Activated CD8-positive, alpha-beta memory T cell treated with anti-CD3 and anti-CD28 coated beads for 48 hours (primary cell): ENCODE measurements around the gene LEKR1.

ENCODE experiments used
- DNase-seq, 3 experiments: peaks; one replicate each; pipeline ENCODE4 v3.0.0-alpha.2; 2020; ENCODE audit warnings: low read depth in 2 of 3, low spot score in 2 of 3

LEKR1 gene

GRCh38 chr3:156978481-156978961 lies 152.4 kb downstream of the LEKR1 start:
- DNase-seq: no peak

GRCh38 chr3:156981005-156981404 lies 154.9 kb downstream of the LEKR1 start:
- DNase-seq: no peak

DNA sequence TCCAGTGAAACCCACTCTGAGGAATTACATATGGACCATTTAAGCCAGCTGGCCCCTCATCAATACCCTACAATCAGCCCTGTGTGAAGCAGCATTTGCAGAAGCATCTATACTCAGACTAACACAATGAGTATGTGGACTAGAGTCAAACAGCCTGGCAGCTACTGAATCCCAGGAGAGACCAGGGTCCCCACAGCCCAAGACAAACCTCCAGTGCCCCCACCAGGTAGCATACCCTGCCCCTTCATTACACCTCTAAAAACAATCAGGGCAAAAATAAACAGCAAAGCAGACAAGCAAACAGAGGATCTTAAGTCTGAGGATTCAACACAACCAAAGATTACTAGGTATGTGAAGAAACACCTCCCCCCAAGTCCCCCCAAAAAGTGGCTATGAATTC lies 157.4 kb downstream of the LEKR1 start:
- DNase-seq: no peak

- no peak for DNase-seq
These were observed 159.6 kb downstream of the LEKR1 start for GRCh38 chr3:156985711-156986110.

- no peak for DNase-seq
These were observed 161.8 kb downstream of the LEKR1 start for GRCh38 chr3:156987946-156988345.

- DNase-seq: no peak
These were observed 171.2 kb downstream of the LEKR1 start for GRCh38 chr3:156997351-156997750.

DNA sequence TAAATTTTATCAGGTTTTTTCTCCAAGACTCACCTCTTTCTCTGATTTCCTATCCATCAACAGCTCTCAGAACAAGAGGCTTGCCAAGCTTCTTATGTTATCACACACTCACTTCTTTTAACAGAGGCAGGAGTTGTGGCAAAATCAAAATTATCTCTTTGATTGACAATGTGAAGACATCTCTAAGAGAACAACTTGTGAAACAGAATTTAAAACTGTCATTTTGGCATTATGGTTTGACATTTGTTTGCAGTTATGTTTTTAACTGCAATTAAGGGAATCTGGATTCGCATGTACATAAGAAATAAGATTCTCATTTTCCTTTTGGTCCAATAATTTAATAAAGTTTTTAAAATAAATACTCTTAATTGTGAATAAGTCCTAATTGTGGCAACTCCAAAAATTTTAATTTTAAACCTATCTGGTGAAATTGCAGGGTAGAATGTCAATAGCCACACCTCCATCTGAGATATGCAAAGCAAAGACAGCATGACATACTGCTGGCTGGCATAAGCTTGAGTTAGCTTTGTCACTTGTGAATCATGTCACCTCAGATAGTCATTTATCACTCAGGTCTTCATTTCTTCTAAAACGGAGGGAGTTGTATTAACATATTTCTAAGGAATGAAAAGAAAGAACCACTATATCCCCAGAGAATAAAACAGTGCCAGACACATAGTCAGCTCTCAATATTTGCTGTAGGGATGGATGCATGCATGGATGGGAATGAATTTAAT lies 175.2 kb downstream of the LEKR1 start:
- no peak for DNase-seq

DNA sequence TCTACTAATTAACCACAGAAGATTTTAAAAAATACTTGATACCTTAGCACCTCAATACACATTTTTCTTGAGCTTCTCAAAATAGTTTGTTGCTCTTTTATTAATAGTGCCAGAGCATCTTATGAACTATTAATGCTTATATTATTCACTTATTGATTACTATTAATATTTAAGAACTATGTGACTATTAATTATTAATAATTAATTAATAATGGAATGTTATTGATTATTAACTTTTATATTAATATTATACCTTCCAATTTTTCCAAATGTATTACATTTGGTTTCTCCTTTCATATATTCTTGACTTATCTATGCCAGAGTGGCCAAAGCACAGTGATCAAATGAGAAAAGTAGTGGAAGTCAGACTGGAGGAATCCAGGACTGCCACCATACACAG lies 195.5 kb downstream of the LEKR1 start:
- no peak for DNase-seq

GRCh38 chr3:157023226-157023625 lies 197.1 kb downstream of the LEKR1 start:
- no peak for DNase-seq

GRCh38 chr3:157026091-157026490 lies 199.9 kb downstream of the LEKR1 start:
- no peak for DNase-seq

GRCh38 chr3:157027861-157028745 lies 201.9 kb downstream of the LEKR1 start:
- DNase-seq: no peak

GRCh38 chr3:157029365-157029790 lies 203.2 kb downstream of the LEKR1 start:
- DNase-seq: no peak

GRCh38 chr3:157030712-157031111 lies 204.6 kb downstream of the LEKR1 start:
- DNase-seq: no peak

- no peak for DNase-seq
These were observed 206.8 kb downstream of the LEKR1 start for GRCh38 chr3:157033001-157033400.

DNA sequence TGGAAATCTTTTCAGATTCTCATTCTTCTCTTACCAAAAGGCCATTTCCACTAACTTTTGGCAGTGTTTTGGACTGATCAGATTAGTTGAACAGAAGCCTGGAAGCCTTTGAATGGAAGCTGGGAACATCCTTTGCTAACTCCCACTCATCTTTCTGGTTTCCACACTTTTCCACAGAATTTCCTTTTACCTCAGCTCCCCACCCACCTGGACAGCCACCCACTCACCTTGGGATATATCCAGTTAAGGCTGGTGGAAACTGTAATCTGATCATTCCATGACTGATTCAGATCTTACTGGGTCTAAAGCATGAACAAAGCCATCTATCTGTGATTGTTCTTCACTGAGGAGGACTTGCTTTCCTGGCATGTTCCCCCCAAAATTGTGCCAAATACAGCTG lies 214.3 kb downstream of the LEKR1 start:
- no peak for DNase-seq

DNA sequence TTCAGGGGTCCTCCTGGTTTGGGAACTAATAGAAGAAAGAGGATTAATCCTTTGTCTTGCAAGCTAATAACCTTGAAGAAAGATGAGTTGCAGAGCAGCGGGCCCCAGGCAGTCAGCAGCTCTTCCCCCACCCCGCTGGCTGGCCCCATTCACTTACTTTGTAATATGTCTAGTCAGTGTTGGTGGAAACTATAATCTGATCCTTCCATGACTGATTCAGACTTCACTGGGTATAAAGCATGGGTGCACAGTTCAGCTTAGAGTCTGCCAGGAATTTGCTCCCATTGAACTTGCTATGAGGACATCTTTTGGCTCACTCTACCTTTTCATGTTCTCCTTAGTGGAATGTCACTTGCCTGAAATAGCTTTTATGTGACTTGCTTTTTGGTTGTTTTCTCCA lies 216.1 kb downstream of the LEKR1 start:
- DNase-seq: no peak

GRCh38 chr3:157043771-157044170 lies 217.6 kb downstream of the LEKR1 start:
- DNase-seq: no peak

DNA sequence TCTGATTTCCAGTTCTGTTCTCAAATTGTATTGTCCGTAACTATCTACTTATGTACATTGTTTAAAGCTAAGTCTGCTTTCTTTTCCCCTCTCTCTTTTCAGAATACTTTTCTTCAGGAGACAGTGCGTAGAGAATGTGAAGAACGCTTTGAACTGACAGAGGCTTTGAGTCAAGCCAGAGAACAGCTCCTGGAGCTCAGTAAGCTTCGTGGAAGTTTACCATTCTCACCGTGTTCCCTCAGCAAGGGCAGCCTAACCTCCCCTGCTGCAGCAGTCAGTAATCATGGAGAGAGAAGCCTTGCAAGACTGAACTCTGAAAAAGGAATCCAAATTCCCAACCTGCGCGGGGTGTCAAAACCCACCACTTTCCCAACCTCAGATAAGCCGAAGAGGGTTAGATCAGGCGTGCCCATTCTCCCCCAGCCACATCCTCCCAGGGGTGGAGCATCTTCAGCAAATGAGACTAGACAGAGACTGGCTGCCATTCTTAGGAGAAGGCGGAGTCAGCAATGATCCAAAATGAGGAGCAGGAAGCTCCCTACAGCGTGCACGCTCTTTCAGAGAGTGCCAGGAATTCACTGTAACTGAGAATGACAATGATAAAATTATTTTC lies 219.2 kb downstream of the LEKR1 start:
- no peak for DNase-seq

DNA sequence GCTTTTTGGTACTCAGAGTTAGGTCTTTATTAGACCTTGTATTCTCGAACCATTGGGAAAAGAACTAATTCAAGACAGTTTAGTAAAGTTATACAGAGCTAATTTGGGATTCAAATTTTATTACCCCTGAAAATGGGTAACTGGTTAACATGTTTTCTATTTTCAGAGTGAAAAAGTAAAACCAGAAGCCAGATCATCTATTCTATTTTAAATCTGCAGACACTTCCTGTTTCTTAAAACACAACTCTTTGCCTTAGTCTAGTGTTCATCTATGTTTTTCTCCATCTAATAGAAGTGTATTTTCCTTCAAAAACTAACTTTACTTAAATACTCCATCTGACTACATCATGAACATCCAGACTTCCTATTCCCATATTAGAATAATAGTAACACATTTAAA lies 220.4 kb downstream of the LEKR1 start:
- no peak for DNase-seq

DNA sequence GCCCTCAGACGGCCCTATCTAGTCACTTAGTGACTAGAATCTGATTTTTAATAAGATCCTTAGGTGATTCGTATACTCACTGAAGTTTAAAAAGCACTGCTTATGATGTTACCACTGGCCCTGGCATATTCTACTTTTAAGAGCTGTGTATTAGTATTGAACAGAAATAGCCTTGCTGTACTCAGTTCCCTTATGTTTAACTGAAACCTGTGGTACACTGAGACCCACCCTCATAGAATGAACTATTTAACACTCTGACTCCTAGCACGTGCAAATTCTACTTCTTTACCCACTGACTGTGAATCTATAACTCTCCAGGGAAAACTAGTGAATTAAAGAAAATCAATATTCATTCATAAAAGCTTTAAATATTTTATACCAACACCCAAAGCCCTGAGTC lies 224.9 kb downstream of the LEKR1 start:
- DNase-seq: no peak

DNA sequence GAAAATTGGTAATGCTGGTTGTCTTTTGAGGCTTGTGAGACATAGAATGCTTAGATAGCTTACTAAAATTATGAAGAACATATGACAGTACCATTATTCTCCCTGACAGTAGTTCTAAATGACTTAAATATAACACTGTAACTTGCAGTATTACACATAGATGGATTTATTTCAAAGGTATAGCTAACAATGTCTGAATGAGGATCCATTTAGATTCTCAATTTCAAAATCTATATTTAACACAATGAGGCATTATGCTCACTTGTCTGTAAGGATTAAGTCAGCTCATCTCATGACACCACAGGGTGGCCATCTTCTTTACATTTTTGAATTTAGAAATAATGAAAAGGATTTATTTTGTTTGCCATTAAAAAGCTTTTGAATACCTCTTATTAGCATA lies 225.4 kb downstream of the LEKR1 start:
- no peak for DNase-seq

DNA sequence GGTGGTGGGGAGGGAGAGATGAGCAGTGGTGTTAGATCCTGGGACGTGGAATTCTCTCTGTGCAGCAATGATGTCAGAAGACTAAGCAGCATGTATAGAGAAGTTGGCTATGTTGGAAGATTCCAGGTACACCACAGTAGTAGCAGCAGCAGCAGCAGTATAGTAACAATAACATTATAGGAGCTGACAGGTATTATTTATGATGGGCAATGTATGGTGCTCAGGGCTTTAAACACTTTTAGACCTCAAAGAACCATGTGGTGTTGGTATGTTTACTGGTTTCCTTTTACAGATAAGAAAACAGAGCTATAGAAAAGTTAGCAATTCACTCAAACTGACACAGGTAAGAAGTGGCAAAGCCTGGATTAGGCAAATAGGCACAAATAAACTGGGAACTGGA lies 229.9 kb downstream of the LEKR1 start:
- DNase-seq: no peak
